HEK293T (cell line): Measurements from ENCODE around the gene RBM20.
"Not testable (repeated sequence)": the region's sequence is repeated elsewhere in the genome, so short reads cannot be mapped to it uniquely, and the experiment has no call there.

ENCODE experiments used
- LEF1 ChIP-seq: fragments of 450-650 bp; IDR thresholded peaks from 2 replicates; pipeline ENCODE4 v1.6.1; 2017; ENCODE audit warnings: mild to moderate bottlenecking, borderline replicate concordance
- NFRKB ChIP-seq: fragments of 450-650 bp; IDR thresholded peaks from 2 replicates; pipeline ENCODE4 v1.6.1; 2016; ENCODE audit warnings: mild to moderate bottlenecking, moderate library complexity

- TF ChIP-seq NFRKB, LEF1: not testable (repeated sequence)
These were observed 16.2 kb downstream of the RBM20 start for GRCh38 chr10:110660289-110660688.
